ENCODE data around the gene ZNF723. TPM values are rescaled to one million over a fixed set of nuclear protein-coding genes. Genes with fewer than 3 reads are reported as not detected.
"Not testable (repeated sequence)": the region's sequence is repeated elsewhere in the genome, so short reads cannot be mapped to it uniquely, and the experiment has no call there.

Gene ZNF723
- polyA plus RNA-seq (2013, experiment 1 of 2; ENCODE audit: insufficient read length): not detected
- polyA plus RNA-seq (2013, experiment 2 of 2; ENCODE audit: insufficient read length): not detected

- DNase-seq: no peak
Observed at GRCh38 chr19:22832031-22832762, at the start of gene ZNF723. ZNF723 (plus strand) TSS chr19:22832291; CDS start chr19:22832380, 89 bp downstream.

GRCh38 chr19:22783651-22784410, 48.3 kb upstream of the ZNF723 start, which contains the start of gene ZNF99:
ZNF99 (minus strand) TSS chr19:22784151; CDS start chr19:22784016, 135 bp downstream.
- no peak for DNase-seq

- DNase-seq: not testable (repeated sequence)
Observed at GRCh38 chr19:22792863-22793262, 39.2 kb upstream of the ZNF723 start.

- DNase-seq: no peak
Observed at GRCh38 chr19:22797040-22797439, 35.1 kb upstream of the ZNF723 start.

GRCh38 chr19:22806418-22806817, 25.7 kb upstream of the ZNF723 start:
- no peak for DNase-seq

- no peak for DNase-seq
Observed at GRCh38 chr19:22807061-22807835, 24.8 kb upstream of the ZNF723 start.

GRCh38 chr19:22814124-22814523, 18.0 kb upstream of the ZNF723 start:
- DNase-seq: no peak

- DNase-seq: no peak
Observed at GRCh38 chr19:22831211-22831610, 880 bp upstream of the ZNF723 start.

GRCh38 chr19:22857713-22858320, 25.7 kb downstream of the ZNF723 start:
- not testable (repeated sequence) for DNase-seq

GRCh38 chr19:22882797-22883196, 50.7 kb downstream of the ZNF723 start:
- no peak for DNase-seq

- no peak for DNase-seq
Observed at GRCh38 chr19:22893855-22894270, 61.8 kb downstream of the ZNF723 start.

- no peak for DNase-seq
Observed at GRCh38 chr19:22901431-22902130, 69.5 kb downstream of the ZNF723 start.

Data from fibroblast of skin of abdomen (primary cell).